ENCODE data around the gene GPR158. TPM values are rescaled to one million over a fixed set of nuclear protein-coding genes. Genes with fewer than 3 reads are reported as not detected.

The GPR158 gene
- total RNA-seq, 1 experiment from 2014 or later: 12.2 TPM

DNA sequence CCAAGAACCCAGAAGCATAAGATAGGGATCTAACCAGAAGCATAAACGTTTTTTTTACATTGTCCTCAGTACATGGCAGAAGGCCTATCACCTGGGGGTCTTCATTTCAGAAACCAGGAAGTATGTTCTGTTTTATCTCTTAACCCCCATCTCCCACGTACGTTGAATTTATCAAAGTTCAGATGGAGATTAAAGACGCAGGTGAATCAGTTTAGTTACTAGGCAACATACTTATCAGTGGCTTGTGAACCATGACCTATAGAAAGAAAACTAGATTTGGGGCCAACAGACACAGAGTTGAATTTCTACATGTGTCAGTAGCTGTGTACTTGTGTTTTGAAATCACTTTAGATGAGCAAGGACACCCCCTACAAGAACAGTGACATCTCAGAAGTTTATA is 122.7 kb downstream of the GPR158 start:
- Histone ChIP-seq H3K79me2 (ENCODE audit: low read depth) (no peaks in the 10 kb centered on the region), H3K36me3 (ENCODE audit: low read depth) (no peaks in the 10 kb centered on the region), H3K27ac (no peak overlapping the region), H3K4me1 (replicated peaks; ENCODE audit: insufficient read depth) (no peaks in the 10 kb centered on the region; the same call in 1 of the 2 replicates), H3K4me2 (no peak overlapping the region), H3K9me3 (ENCODE audit: insufficient read depth, low read depth) (no peaks in the 10 kb centered on the region), H4K20me1 (ENCODE audit: insufficient read depth) (no peaks in the 10 kb centered on the region), H3K4me3 (no peak overlapping the region), H2AFZ (no peak overlapping the region), H3K9me2 (ENCODE audit: insufficient read depth) (no peaks in the 10 kb centered on the region), H3F3A (ENCODE audit: insufficient read depth, low read depth) (no peaks in the 10 kb centered on the region), H3K27me3 (ENCODE audit: insufficient read depth, low read depth) (no peaks in the 10 kb centered on the region)
- TF ChIP-seq CTCF (conservative IDR thresholded peaks at IDR 0.05): no peak
- TF ChIP-seq EZH2 (IDR thresholded peaks at IDR 0.05; ENCODE audit: low read depth): no peak
- intact Hi-C loops (cut with micrococcal nuclease; ENCODE audit: unreplicated experiment): no loop called here
- ChIA-PET CTCF (no interaction called here), POLR2A (ENCODE audit: unreplicated experiment) (no interaction called here)
- no TSS peak for BruUV-seq (replicated peaks)
- DNase-seq: no peak

DNA sequence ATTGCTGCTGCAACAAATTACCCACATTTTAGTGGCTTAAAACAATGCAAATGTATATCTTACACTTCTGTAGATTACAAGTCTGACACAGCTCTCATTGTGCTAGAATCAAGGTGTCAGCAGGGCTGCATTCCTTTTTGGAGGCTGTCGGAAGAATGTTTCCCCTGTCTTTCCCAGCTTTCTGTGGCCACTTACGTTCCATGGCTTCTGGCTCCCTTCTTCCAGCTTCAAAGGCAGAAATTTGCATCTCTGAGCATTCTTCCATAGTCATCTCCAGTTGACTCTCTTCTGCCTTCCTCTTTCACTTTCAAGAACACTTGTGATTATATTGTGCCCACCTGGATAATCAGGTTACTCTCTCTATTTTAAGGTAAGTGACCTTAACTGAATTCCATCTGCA is 125.3 kb downstream of the GPR158 start:
- POLR2A ChIA-PET (ENCODE audit: unreplicated experiment): no interaction called here
- no peak overlapping the region for H3K4me2 ChIP-seq
- H3K4me1 ChIP-seq (replicated peaks; ENCODE audit: insufficient read depth): no peaks in the 10 kb centered on the region
- H3K79me2 ChIP-seq (ENCODE audit: low read depth): no peaks in the 10 kb centered on the region
- H3F3A ChIP-seq (ENCODE audit: insufficient read depth, low read depth): no peaks in the 10 kb centered on the region
- CTCF ChIA-PET: no interaction called here
- BruUV-seq (replicated peaks): no TSS peak
- no peak overlapping the region for H3K4me3 ChIP-seq
- intact Hi-C loops (cut with micrococcal nuclease; ENCODE audit: unreplicated experiment): no loop called here
- no peaks in the 10 kb centered on the region for H3K36me3 ChIP-seq (ENCODE audit: low read depth)
- H2AFZ ChIP-seq: no peak overlapping the region
- no peaks in the 10 kb centered on the region for H3K9me3 ChIP-seq (ENCODE audit: insufficient read depth, low read depth)
- no peaks in the 10 kb centered on the region for H3K27me3 ChIP-seq (ENCODE audit: insufficient read depth, low read depth)
- no peak for DNase-seq
- H4K20me1 ChIP-seq (ENCODE audit: insufficient read depth): no peaks in the 10 kb centered on the region
- TF ChIP-seq EZH2 (IDR thresholded peaks at IDR 0.05; ENCODE audit: low read depth) (no peak), CTCF (conservative IDR thresholded peaks at IDR 0.05) (no peak)
- no peak overlapping the region for H3K27ac ChIP-seq
- H3K9me2 ChIP-seq (ENCODE audit: insufficient read depth): no peaks in the 10 kb centered on the region

GRCh38 chr10:25304606-25305005 is 129.8 kb downstream of the GPR158 start:
- DNase-seq: no peak
- H3K27me3 ChIP-seq (ENCODE audit: insufficient read depth, low read depth): no peaks in the 10 kb centered on the region
- no peaks in the 10 kb centered on the region for H3K4me1 ChIP-seq (replicated peaks; ENCODE audit: insufficient read depth)
- no peak overlapping the region for H3K4me2 ChIP-seq
- ChIA-PET POLR2A (ENCODE audit: unreplicated experiment) (no interaction called here), CTCF (no interaction called here)
- no peaks in the 10 kb centered on the region for H4K20me1 ChIP-seq (ENCODE audit: insufficient read depth)
- H3F3A ChIP-seq (ENCODE audit: insufficient read depth, low read depth): no peaks in the 10 kb centered on the region
- H3K79me2 ChIP-seq (ENCODE audit: low read depth): no peaks in the 10 kb centered on the region
- H3K36me3 ChIP-seq (ENCODE audit: low read depth): no peaks in the 10 kb centered on the region
- no peak for TF ChIP-seq CTCF (conservative IDR thresholded peaks at IDR 0.05)
- no peak for TF ChIP-seq EZH2 (IDR thresholded peaks at IDR 0.05; ENCODE audit: low read depth)
- H3K9me3 ChIP-seq (ENCODE audit: insufficient read depth, low read depth): no peaks in the 10 kb centered on the region
- no TSS peak for BruUV-seq (replicated peaks)
- no peak overlapping the region for H3K27ac ChIP-seq
- intact Hi-C loops (cut with micrococcal nuclease; ENCODE audit: unreplicated experiment): no loop called here
- H2AFZ ChIP-seq: no peak overlapping the region
- H3K9me2 ChIP-seq (ENCODE audit: insufficient read depth): no peaks in the 10 kb centered on the region
- H3K4me3 ChIP-seq: no peak overlapping the region
